Osteoblast (primary cell): ENCODE results near the gene ULK4. TPM values are rescaled to one million over a fixed set of nuclear protein-coding genes. Genes with fewer than 3 reads are reported as not detected.

Experiments
- DNase-seq: peaks from one replicate; pipeline ENCODE4 v3.0.0; 2011; ENCODE audit warnings: low spot score, mixed read lengths; ENCODE audit not compliant: insufficient read length; ENCODE audit errors: missing footprints
- H2AFZ ChIP-seq: 2 replicates; pipeline ENCODE4 v1.6.0; 2011; ENCODE audit warnings: mild to moderate bottlenecking, low read length
- H3K27ac ChIP-seq: 2 replicates; pipeline ENCODE4 v1.5.1; 2011; ENCODE audit warnings: mild to moderate bottlenecking, low read depth, low read length, moderate library complexity
- H3K27me3 ChIP-seq: 2 replicates; pipeline ENCODE4 v1.6.0; 2012; ENCODE audit warnings: mild to moderate bottlenecking, control low read depth, inconsistent platforms, low read length, moderate library complexity; ENCODE audit not compliant: insufficient read depth
- H3K36me3 ChIP-seq: 2 replicates; pipeline ENCODE4 v1.5.1; 2011; ENCODE audit warnings: mild to moderate bottlenecking, low read length, control low read depth, moderate library complexity; ENCODE audit not compliant: insufficient read depth
- H3K4me1 ChIP-seq: 2 replicates; pipeline ENCODE4 v1.5.1; 2011; ENCODE audit warnings: mild to moderate bottlenecking, low read length, control low read depth, moderate library complexity; ENCODE audit not compliant: insufficient read depth
- H3K4me2 ChIP-seq: 2 replicates; pipeline ENCODE4 v1.6.0; 2011; ENCODE audit warnings: mild to moderate bottlenecking, low read length; ENCODE audit not compliant: insufficient read depth
- H3K4me3 ChIP-seq: fragments of 200-600 bp; sonication (generic); 3 replicates; pipeline ENCODE4 v1.5.1; 2012; ENCODE audit warnings: mild to moderate bottlenecking, low read length, inconsistent platforms; ENCODE audit not compliant: insufficient read depth
- H3K79me2 ChIP-seq: 2 replicates; pipeline ENCODE4 v1.6.0; 2012; ENCODE audit warnings: mild to moderate bottlenecking, low read length, control low read depth, inconsistent platforms; ENCODE audit not compliant: insufficient read depth
- H3K9me3 ChIP-seq: 2 replicates; pipeline ENCODE4 v1.5.1; 2011; ENCODE audit warnings: low read depth, low read length, control low read depth
- H4K20me1 ChIP-seq: 2 replicates; pipeline ENCODE4 v1.6.0; 2012; ENCODE audit warnings: mild to moderate bottlenecking, low read length, control low read depth; ENCODE audit not compliant: insufficient read depth
- CTCF ChIP-seq: IDR thresholded peaks from 2 replicates; pipeline ENCODE4 v1.5.1; 2011; ENCODE audit warnings: mild to moderate bottlenecking, low read depth, low read length, moderate library complexity; ENCODE audit errors: extremely low read depth
- total RNA-seq: library from RNA; depleted of rRNA; stranded (reverse); fragments of >200 nt; gene quantifications from 2 replicates; pipeline ENCODE4 v1.2.3, GENCODE V29; 2012

Gene ULK4
- total RNA-seq, 1 donor = 20.6 TPM

- Histone ChIP-seq H3K4me3 (no peak overlapping the region), H2AFZ (no peak overlapping the region), H3K79me2 (no peaks in the 10 kb centered on the region), H3K4me1 (peaks cover 4% of the 10 kb centered on the region), H3K27me3 (no peaks in the 10 kb centered on the region), H4K20me1 (no peaks in the 10 kb centered on the region), H3K36me3 (no peaks in the 10 kb centered on the region), H3K4me2 (no peak overlapping the region), H3K9me3 (no peaks in the 10 kb centered on the region), H3K27ac (no peak overlapping the region)
- no peak for TF ChIP-seq CTCF
- DNase-seq = no peak
Observed at GRCh38 chr3:41705893-41706292, 256.0 kb downstream of the ULK4 start.

GRCh38 chr3:41701191-41701698 is 260.7 kb downstream of the ULK4 start:
- H3K36me3 ChIP-seq = no peaks in the 10 kb centered on the region
- H2AFZ ChIP-seq = no peak overlapping the region
- H3K4me3 ChIP-seq = no peak overlapping the region
- TF ChIP-seq CTCF = no peak
- no peak for DNase-seq
- H3K4me1 ChIP-seq = no peaks in the 10 kb centered on the region
- H3K27ac ChIP-seq = no peak overlapping the region
- H3K79me2 ChIP-seq = no peaks in the 10 kb centered on the region
- no peak overlapping the region for H3K4me2 ChIP-seq
- no peaks in the 10 kb centered on the region for H3K9me3 ChIP-seq
- no peaks in the 10 kb centered on the region for H4K20me1 ChIP-seq
- no peaks in the 10 kb centered on the region for H3K27me3 ChIP-seq

- Histone ChIP-seq H3K36me3 (no peaks in the 10 kb centered on the region), H2AFZ (no peak overlapping the region), H3K4me3 (no peak overlapping the region), H4K20me1 (no peaks in the 10 kb centered on the region), H3K27ac (no peak overlapping the region), H3K79me2 (no peaks in the 10 kb centered on the region), H3K27me3 (no peaks in the 10 kb centered on the region), H3K9me3 (no peaks in the 10 kb centered on the region), H3K4me2 (no peak overlapping the region), H3K4me1 (no peaks in the 10 kb centered on the region)
- TF ChIP-seq CTCF = no peak
- no peak for DNase-seq
Observed at GRCh38 chr3:41700155-41700554, 261.7 kb downstream of the ULK4 start.

- H3K4me1 ChIP-seq = no peaks in the 10 kb centered on the region
- DNase-seq = no peak
Observed at GRCh38 chr3:41698898-41699297, 263.0 kb downstream of the ULK4 start.

More at GRCh38 chr3:41698898-41699297, 263.0 kb downstream of the ULK4 start:
- Histone ChIP-seq H3K27ac (no peak overlapping the region), H3K4me3 (no peak overlapping the region), H3K9me3 (no peaks in the 10 kb centered on the region), H3K4me2 (no peak overlapping the region), H2AFZ (no peak overlapping the region), H3K27me3 (no peaks in the 10 kb centered on the region), H3K36me3 (no peaks in the 10 kb centered on the region), H4K20me1 (no peaks in the 10 kb centered on the region), H3K79me2 (no peaks in the 10 kb centered on the region)
- no peak for TF ChIP-seq CTCF
